ENCODE results near the gene CD8A.

GRCh38 chr2:86826951-86827350 lies 36.2 kb upstream of the CD8A start:
- TF ChIP-seq CTCF (IDR thresholded peaks at IDR 0.05) (no peak), POLR2A (IDR thresholded peaks at IDR 0.05) (no peak), POLR2AphosphoS5 (IDR thresholded peaks at IDR 0.05) (no peak)

Measured in stomach (tissue), 4 donors.